ENCODE data around the gene EXOC3L4. TPM values are rescaled to one million over a fixed set of nuclear protein-coding genes. Genes with fewer than 3 reads are reported as not detected.
A peak's percentile ranks its signal among the peaks of the same experiment; 100 is the strongest.

EXOC3L4 gene
- total RNA-seq, 2 donors from 2014 or later, result 0.66 to 1.8 TPM

DNA sequence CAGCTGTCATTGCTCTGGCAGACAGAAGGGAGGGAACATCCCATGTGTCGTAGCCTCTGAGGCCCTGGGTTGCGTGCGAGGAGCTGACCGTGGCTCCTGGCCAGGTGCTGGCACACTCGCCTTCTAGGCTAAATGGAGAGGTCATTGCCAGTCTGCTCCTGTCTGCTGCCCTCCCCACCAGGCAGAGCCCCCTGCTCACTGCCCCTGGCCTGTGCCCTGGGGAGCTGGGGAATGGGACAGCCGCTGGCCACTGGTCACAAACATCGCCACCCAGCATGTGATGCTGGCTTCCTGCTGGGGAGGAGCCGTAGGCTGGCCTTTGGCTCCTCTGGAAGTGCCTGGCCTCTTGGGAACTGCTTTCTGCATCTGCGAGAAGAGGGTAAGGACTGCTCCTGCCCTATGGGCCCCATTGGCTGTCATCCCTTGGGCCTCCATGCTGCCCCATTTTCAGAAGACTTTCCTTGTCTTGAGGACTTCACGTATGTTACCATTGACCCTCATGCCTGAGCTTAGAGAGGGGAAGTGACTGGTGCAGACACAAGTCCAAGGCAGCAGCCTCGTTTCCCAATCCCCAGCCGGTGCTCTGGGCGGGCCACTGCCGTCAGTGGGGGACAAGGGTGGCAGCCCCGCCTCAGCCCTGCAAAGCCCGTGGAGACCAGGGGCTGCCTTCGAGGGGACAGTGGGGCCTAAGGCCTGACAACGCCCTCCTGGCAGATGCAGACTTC is 26.8 kb downstream of the EXOC3L4 start:
- DNase-seq, result peak in 2 of 4 donors; percentile 27 to 68
- H3K36me3 ChIP-seq (replicated peaks in 1 of 2; ENCODE audit: insufficient read depth in 1 of 2, low read depth in 2 of 2), result no peaks in the 10 kb centered on the region
- peak; percentile 15 for ATAC-seq
- no peaks in the 10 kb centered on the region for H3K27me3 ChIP-seq
- peak overlapping the region; percentile 71 to 93 (median 84) for H3K27ac ChIP-seq
- intact Hi-C loops (cut with DNase I), result no loop called here
- TF ChIP-seq CTCF (IDR thresholded peaks at IDR 0.05) (no peak), POLR2A (IDR thresholded peaks at IDR 0.05) (no peak)
- no peaks in the 10 kb centered on the region for H3K9me3 ChIP-seq
- H3K4me3 ChIP-seq, result no peak overlapping the region
- peaks cover 59% of the 10 kb centered on the region for H3K4me1 ChIP-seq
- WGBS, 2 donors, result 41 to 51% methylated on average over 7 to 18 of the region's 18 CpGs

GRCh38 chr14:103121846-103122584 is 27.5 kb downstream of the EXOC3L4 start:
- Histone ChIP-seq H3K36me3 (replicated peaks in 1 of 2; ENCODE audit: insufficient read depth in 1 of 2, low read depth in 2 of 2) (no peaks in the 10 kb centered on the region), H3K4me1 (peaks cover 65% of the 10 kb centered on the region), H3K27ac (peak overlapping the region; percentile 71 to 93 (median 84)), H3K9me3 (no peaks in the 10 kb centered on the region), H3K4me3 (no peak overlapping the region), H3K27me3 (no peaks in the 10 kb centered on the region)
- DNase-seq (peak; percentile 86 to 94 (median 93)), ATAC-seq (peak; percentile 68)
- WGBS, 2 donors, result 14 to 36% methylated on average over 13 to 23 of the region's 23 CpGs
- intact Hi-C loops (cut with DNase I), result no loop called here
- TF ChIP-seq POLR2A (IDR thresholded peaks at IDR 0.05), result peak in 2 of 3 donors; percentile 23 to 34
- TF ChIP-seq CTCF (IDR thresholded peaks at IDR 0.05), result no peak

GRCh38 chr14:103122585-103122946 is 28.0 kb downstream of the EXOC3L4 start:
- DNase-seq, result peak in 1 of 4 donors; percentile 25
- peaks cover 69% of the 10 kb centered on the region for H3K4me1 ChIP-seq
- peak overlapping the region; percentile 71 to 93 (median 84) for H3K27ac ChIP-seq
- WGBS, 2 donors, result 36% methylated on average over 15 of the region's 15 CpGs; no CpG with 5 or more reads in 1 of the 2 donors
- intact Hi-C loops (cut with DNase I), result no loop called here
- H3K9me3 ChIP-seq, result no peaks in the 10 kb centered on the region
- TF ChIP-seq CTCF (IDR thresholded peaks at IDR 0.05), result no peak
- H3K27me3 ChIP-seq, result no peaks in the 10 kb centered on the region
- H3K36me3 ChIP-seq (replicated peaks in 1 of 2; ENCODE audit: insufficient read depth in 1 of 2, low read depth in 2 of 2), result no peaks in the 10 kb centered on the region
- H3K4me3 ChIP-seq, result no peak overlapping the region
- ATAC-seq, result peak; percentile 2

DNA sequence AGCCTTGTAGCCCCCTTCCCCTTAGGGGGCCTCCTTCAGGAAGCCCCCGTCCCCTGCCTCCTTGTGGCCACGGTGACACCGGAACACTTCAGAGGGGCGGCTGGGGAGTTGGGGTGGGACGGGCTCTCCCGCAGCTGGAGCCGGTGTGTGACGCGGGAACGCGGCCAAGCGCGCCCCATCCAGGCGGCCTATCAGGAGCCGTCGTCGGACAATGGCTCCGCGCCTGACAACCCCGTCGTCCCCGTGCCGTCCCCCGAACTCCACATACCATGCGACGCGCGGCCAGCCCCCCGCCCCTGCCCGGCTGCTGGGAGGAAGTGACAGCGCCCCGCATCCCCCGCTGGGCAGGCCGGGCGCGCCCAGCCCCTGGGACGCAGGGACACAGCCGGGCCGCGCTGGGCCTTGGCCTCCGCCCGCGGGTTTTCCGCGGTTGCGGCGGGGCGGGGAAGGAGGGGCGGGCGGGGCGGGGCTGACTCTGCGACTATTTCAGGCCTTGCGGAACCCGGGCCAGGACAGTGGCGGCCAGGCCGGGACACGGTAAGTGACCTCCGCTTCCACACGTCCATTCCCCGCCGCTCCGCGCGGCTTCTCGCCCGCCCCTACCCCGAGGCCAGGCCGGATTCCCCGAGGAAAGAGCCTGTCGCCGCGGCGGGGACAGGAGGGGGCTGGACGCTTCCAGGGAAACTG is 28.6 kb downstream of the EXOC3L4 start, which contains the start of gene TNFAIP2:
Gene TNFAIP2 (plus strand): TSS at position 515 of the 687 bp plus-strand sequence. CDS start 2,997 bp downstream, outside the sequence.
- Histone ChIP-seq H3K27me3 (no peaks in the 10 kb centered on the region), H3K27ac (peak within 1 kb of the TSS; percentile 71 to 93 (median 84)), H3K9me3 (no peaks in the 10 kb centered on the region), H3K4me1 (peaks cover 73% of the 10 kb centered on the region), H3K4me3 (peak within 1 kb of the TSS in 1 of 2 donors; percentile 17), H3K36me3 (replicated peaks in 1 of 2; ENCODE audit: insufficient read depth in 1 of 2, low read depth in 2 of 2) (no peaks in the 10 kb centered on the region)
- intact Hi-C loops (cut with DNase I), result no loop called here
- WGBS, 2 donors, result 3% methylated on average over 73 of the region's 74 CpGs; no CpG with 5 or more reads in 1 of the 2 donors
- peak; percentile 13 to 71 (median 57) for TF ChIP-seq POLR2A (IDR thresholded peaks at IDR 0.05)
- no peak for TF ChIP-seq CTCF (IDR thresholded peaks at IDR 0.05)
- ATAC-seq (peak; percentile 7), DNase-seq (peak in 3 of 4 donors; percentile 23 to 52 (median 33))

Measured in body of pancreas (tissue), 4 donors.